GM12801 (cell line): Measurements from ENCODE around the gene LYST.

Experiments
- CTCF ChIP-seq: IDR thresholded peaks from one replicate; pipeline ENCODE4 v1.5.1; 2011; ENCODE audit warnings: control low read depth; ENCODE audit not compliant: insufficient read length; ENCODE audit errors: extremely low read depth

The LYST gene

GRCh38 chr1:235759336-235759735 lies 107.4 kb downstream of the LYST start:
- no peak for TF ChIP-seq CTCF

DNA sequence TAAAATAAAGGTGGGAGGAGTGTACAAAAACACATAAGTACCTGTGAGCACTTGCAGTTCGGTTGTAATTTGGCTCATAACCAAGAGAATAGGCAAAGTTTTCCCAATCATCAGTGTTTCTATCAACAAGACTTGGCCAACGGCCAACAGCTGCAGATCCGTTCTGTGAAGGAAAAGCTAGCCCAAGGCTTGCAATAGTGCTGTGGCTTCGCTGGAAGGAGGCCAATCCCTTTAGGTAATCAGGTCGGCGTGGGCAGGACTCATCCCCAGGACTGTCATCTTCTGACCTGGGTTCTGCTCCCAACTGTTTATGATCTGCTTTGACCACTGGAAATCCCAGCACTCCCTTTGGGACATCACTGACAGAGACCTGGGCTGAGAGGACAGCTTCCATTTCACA lies 107.8 kb downstream of the LYST start:
- TF ChIP-seq CTCF, result no peak

- TF ChIP-seq CTCF, result no peak
Measured at GRCh38 chr1:235757587-235758096, 109.1 kb downstream of the LYST start.

DNA sequence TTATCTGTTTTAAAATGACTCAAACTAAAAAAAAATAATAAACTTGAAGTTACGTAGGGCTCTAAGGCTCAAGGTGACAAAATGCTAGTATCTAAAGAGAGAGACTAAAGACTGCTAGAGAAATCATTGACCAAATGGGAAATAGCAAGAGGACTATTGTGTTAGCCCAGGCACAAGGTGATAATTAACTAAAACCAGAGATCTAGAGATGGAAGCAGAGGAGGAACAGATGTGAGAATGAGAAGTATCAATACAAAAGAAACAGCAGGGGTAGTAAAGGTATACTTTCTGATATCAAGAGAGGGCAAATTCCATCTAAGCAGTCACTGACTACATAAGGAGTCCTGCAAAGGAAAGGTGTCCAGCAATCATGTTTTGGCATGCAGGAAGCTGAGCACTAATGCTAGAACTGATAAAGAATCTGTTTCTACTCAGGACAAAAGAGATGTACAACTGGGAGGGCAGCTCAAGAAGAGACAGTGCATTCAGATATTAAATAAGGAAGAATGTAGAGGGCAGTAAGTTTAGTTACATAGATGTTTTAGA lies 116.9 kb downstream of the LYST start:
- no peak for TF ChIP-seq CTCF

GRCh38 chr1:235748747-235749146 lies 118.0 kb downstream of the LYST start:
- TF ChIP-seq CTCF, result no peak

DNA sequence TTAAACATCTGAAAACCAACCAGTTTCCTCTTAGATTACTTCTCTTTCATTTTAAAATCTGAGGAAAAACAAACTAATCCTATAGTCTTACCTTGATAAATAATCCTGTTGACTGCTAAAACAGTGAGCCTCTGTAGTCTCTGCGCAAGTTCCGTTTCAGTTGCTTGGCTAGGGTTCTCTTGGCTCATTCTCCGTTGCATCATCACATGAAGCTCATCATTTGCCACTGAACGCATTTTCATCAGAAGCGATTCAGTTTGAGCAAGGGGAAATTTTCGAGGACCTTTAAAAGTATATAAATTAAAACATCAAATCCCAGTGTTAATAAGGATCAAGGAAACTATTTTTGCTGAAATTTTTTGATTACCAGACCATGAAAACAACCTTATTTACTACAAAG lies 120.5 kb downstream of the LYST start:
- TF ChIP-seq CTCF, result no peak

DNA sequence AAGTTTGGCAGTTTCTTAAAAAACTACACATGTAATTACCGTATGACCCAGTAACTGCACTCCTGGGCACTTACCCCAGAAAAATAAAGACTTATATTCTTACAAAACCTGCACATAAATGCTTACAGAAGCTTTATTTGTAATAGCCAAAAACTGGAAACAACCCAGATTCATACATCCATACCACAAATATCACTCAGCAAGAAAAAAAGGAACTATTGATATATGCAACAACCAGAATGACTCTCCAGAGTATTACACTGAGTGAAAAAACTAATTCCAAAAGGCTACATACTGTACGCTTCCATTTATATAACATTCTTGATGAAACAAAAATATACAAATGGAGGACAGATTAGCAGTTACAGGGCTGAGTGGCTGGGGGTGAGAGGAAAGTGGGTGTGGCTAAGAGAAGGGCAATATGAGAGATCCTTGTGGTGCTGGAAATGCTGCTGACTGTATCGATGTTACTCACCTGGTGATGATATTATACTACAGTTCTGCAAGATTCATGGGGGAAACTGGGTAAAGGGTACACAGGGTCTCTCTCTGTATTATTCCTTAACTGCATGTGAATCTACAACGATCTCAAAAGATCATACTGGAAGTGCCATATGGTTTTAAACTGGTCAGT lies 121.1 kb downstream of the LYST start:
- TF ChIP-seq CTCF, result no peak
